COLO668 (cell line): ENCODE measurements around the gene TSACC.
"Not testable (repeated sequence)": the region's sequence is repeated elsewhere in the genome, so short reads cannot be mapped to it uniquely, and the experiment has no call there.

Experiments used
- DNase-seq: peaks from one replicate; lab custom pipeline; 2025; ENCODE audit not compliant: unreplicated experiment; lab: John Stamatoyannopoulos, UW

Gene TSACC

GRCh38 chr1:156338180-156338976 lies at the start of gene TSACC, which contains the start of gene CCT3:
Gene TSACC (plus strand): TSS chr1:156338526. CDS start chr1:156339758, 1,232 bp downstream.
Gene CCT3 (minus strand): TSS chr1:156338292. CDS start chr1:156338184, 108 bp downstream.
- DNase-seq, result peak; percentile 99

DNA sequence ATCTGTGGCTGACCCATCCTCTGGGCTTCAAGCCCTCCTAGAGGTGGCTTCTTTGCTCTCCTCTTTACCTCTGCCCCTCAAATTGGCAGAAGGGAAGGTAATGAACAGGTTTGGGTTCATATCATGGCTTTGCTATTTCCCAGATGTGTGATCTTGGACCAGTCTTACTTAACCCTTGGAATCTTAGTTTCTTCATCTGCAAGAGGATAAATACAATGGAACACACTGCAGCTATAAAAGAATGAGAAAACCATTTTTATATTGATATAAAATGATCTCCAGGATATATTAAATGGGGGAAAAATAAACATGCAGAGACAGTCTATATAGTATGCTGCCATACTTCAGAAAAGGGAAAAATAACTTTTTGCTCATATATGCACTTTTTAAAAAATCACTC lies 48.5 kb upstream of the TSACC start:
- no peak for DNase-seq

DNA sequence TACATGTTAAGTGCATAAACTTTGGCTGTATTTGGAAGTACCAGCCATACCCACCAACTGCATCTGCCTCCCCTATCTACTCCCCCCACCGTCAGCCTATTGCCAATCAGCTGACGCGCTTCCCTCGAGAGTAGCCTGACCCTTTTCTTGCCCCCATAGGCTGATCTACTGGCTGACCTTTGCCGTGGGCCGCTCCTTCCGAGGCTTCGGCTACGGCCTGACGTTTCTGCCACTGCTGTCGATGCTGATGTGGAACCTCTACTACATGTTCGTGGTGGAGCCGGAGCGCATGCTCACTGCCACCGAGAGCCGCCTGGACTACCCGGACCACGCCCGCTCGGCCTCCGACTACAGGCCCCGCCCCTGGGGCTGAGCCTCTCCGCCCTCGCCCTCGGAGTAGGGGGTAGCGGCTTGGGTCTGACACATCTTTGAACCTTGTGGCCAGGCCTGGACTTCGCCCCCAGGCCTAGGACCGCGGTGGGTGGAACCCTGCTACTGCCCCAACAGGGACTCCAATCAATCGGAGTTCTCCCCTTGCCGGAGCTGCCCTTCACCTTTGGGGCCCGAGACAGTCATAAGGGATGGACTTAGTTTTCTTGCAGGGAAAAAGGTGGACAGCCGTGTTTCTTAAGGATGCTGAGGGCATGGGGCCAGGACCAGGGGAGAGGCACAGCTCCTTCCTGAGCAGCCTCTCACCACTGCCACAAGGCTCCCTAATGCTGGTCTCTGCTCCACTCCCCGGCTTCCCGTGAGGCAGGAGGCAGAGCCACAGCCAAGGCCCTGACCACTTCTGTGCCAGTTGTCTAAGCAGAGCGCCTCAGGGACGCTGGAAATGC lies 46.9 kb upstream of the TSACC start:
- peak; percentile 87 for DNase-seq

- DNase-seq, result no peak
These were observed 45.3 kb upstream of the TSACC start for GRCh38 chr1:156293098-156293434.

- DNase-seq, result no peak
These were observed 44.4 kb upstream of the TSACC start for GRCh38 chr1:156293895-156294294.

DNA sequence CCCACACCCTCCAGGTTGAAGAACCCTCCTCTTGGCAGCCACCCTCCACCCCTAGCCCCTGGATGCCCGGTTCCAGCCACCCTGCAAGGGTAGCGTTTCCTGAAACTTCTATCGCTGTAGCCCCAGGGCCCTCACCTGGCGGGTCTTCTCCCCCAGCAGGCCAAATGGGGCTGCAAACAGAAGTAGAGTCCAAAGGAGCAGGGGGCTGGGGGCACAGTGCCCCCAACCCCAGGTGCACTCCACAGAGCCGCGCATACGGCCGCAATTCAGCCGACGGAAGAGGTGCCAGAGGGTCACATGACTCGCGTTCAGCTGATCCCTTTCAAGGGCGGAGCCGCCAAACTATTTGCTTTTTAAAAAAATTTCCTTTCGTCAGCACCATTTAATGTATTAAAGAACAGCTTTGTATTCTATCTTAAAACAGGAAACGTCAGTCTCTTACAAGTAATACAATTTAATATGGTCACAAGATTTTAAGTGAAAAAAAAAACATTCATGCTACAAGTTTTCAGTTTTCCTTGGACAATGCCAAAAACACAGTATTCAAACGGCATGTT lies 42.9 kb upstream of the TSACC start, which contains the start of gene GLMP:
Gene GLMP (minus strand): TSS at position 289 of the 557 bp plus-strand sequence. CDS start 34 bp downstream, at position 255.
- peak; percentile 46 for DNase-seq

DNA sequence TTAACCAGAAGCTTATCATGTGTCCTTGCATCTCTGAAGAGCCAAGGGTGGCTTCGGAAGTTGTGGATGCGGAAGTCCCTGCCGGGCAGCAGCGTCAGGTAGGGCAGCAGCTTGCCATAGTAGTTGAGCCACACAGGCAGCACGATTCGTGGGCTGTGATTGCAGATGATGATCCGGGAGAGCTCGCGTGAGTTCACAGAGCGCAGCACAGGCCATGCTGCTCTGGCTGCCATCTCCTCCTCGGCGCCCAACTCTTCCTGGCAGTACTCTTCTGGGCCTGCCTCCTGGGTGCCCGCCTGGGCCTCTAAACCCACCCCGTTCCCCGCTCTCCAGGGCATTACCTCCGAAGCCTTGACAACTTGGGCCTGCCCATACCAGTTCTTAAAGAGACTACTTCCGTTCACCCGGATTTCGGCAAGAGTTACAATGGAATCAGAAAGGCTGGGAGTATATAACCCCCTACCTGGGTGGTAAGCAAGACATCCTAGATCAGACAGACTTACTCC lies 39.4 kb upstream of the TSACC start, which contains the start of gene VHLL:
Gene VHLL (minus strand): TSS at position 456 of the 506 bp plus-strand sequence. CDS start 118 bp downstream, at position 338.
- no peak for DNase-seq

DNA sequence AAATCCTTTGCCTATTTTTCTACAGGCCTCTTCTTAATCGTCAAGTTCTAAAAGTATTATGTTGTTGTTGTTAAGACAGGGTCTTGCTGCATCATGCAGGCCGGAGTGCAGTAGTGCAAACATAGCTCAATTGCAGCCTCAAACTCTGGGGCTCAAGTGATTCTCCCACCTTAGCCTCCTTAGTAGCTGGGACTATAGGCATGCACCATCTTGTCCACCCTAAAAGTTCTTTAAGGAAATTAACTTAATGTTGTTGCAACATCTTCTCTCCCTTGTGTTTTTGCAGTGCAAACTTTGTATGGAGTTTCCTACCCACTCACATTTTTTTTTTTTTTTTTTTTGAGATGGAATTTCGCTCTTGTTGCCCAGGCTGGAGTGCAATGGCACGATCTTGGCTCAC lies 35.1 kb upstream of the TSACC start:
- no peak for DNase-seq

- no peak for DNase-seq
These were observed 33.1 kb upstream of the TSACC start for GRCh38 chr1:156305215-156305614.

- DNase-seq, result no peak
These were observed 30.2 kb upstream of the TSACC start for GRCh38 chr1:156308078-156308477.

DNA sequence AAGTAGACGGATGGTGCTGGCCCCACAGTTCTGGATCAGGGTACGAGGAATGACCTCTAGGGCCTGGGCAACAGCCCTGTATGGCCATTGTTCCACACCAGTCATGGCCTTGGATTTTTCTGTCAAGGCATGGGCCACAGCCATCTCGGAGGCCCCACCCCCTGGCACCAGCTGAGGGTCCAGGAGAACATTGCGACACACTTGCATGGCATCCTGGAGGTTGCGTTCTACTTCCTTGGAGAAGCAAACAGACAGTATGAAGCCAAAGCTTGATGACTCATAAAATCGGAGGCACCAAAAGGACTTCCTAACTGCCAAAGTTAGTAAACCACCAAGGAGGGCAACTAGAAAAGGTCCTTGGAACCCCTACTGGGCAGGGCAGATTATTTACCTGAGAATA lies 27.4 kb upstream of the TSACC start:
- DNase-seq, result no peak

- no peak for DNase-seq
These were observed 21.4 kb upstream of the TSACC start for GRCh38 chr1:156316909-156317308.

DNA sequence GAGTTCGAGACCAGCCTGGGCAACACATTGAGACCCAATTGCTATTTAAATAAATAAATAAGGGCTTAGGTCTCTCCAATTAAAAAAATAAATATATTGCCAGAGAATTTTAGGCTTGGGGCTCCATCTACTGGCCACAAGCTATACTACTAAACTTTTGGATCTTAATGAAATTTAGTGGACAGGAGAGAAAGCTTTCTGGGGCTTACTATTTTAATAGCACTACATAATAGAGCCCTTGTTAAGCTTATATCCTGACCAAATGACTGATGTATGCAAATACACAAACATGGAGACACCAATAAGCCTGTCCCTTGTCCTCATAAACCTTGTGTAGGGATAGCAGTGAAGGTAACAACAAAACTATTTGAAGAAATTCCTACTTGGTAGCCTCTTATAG lies 18.7 kb upstream of the TSACC start:
- DNase-seq, result no peak

GRCh38 chr1:156320560-156320959 lies 17.8 kb upstream of the TSACC start:
- no peak for DNase-seq

GRCh38 chr1:156323179-156323578 lies 15.1 kb upstream of the TSACC start:
- DNase-seq, result not testable (repeated sequence)

GRCh38 chr1:156336242-156336641 lies 2.1 kb upstream of the TSACC start:
- no peak for DNase-seq

GRCh38 chr1:156337052-156337887 lies 1.1 kb upstream of the TSACC start:
- DNase-seq, result no peak

- no peak for DNase-seq
These were observed 492 bp upstream of the TSACC start for GRCh38 chr1:156337888-156338179.

- no peak for DNase-seq
These were observed 4.0 kb downstream of the TSACC start for GRCh38 chr1:156342166-156342955.

- DNase-seq, result no peak
These were observed 6.1 kb downstream of the TSACC start for GRCh38 chr1:156344409-156344808.
